SK-N-MC (cell line): ENCODE results near the gene SLC11A1.

ENCODE experiments used
- DNase-seq: peaks from one replicate; pipeline ENCODE4 v3.0.0-alpha.2; 2011; ENCODE audit warnings: low read depth, low spot score
- H3K27ac ChIP-seq: fragments of 200-600 bp; sonication (generic); 2 replicates; pipeline ENCODE4 v1.5.1; 2016; ENCODE audit warnings: mixed run types
- H3K36me3 ChIP-seq: fragments of 200-600 bp; sonication (generic); 2 replicates; pipeline ENCODE4 v1.6.1; 2017; ENCODE audit warnings: antibody characterized with exemption, low read length, mixed read lengths; ENCODE audit not compliant: insufficient read depth
- H3K4me3 ChIP-seq: fragments of 200-600 bp; sonication (generic); 2 replicates; pipeline ENCODE4 v1.5.1; 2016
- H3K9ac ChIP-seq: fragments of 200-600 bp; sonication (generic); 2 replicates; pipeline ENCODE4 v1.8.0; 2017; ENCODE audit warnings: mixed run types, mixed read lengths; ENCODE audit not compliant: insufficient read length
- H3K9me3 ChIP-seq: fragments of 200-600 bp; sonication (generic); 2 replicates; pipeline ENCODE4 v1.6.1; 2017; ENCODE audit warnings: low read depth, mild to moderate bottlenecking, antibody characterized with exemption, low read length, moderate library complexity, mixed read lengths
- EZH2 ChIP-seq: fragments of 200-600 bp; sonication (generic); IDR thresholded peaks from one replicate; pipeline ENCODE4 v1.6.1; 2017; ENCODE audit warnings: antibody characterized with exemption
- FOXP2 ChIP-seq: optimal IDR thresholded peaks from 2 replicates; pipeline ENCODE3; 2011; ENCODE audit warnings: mild to moderate bottlenecking, moderate library complexity; ENCODE audit not compliant: insufficient read depth; ENCODE audit errors: extremely low read length, control extremely low read depth
- POLR2AphosphoS5 ChIP-seq: IDR thresholded peaks from 2 replicates; pipeline ENCODE4 v1.6.1; 2012; ENCODE audit warnings: mild to moderate bottlenecking, low read depth, low read length, borderline replicate concordance

Gene SLC11A1

GRCh38 chr2:218405086-218405745 is 23.1 kb downstream of the SLC11A1 start:
- Histone ChIP-seq H3K9ac (peak overlapping the region; percentile 65), H3K36me3 (peaks cover 21% of the 10 kb centered on the region; the same call in 1 of the 2 replicates), H3K27ac (peak overlapping the region; percentile 80), H3K9me3 (no peaks in the 10 kb centered on the region), H3K4me3 (peak overlapping the region; percentile 82)
- no peak for TF ChIP-seq POLR2AphosphoS5
- TF ChIP-seq FOXP2, result no peak
- TF ChIP-seq EZH2, result no peak
- no peak for DNase-seq

GRCh38 chr2:218405746-218406208 is 23.7 kb downstream of the SLC11A1 start:
- H3K9me3 ChIP-seq, result no peaks in the 10 kb centered on the region
- H3K36me3 ChIP-seq, result peaks cover 21% of the 10 kb centered on the region; the same call in 1 of the 2 replicates
- no peak for DNase-seq
- H3K27ac ChIP-seq, result peak overlapping the region; percentile 80
- TF ChIP-seq POLR2AphosphoS5 (no peak), EZH2 (no peak), FOXP2 (no peak)
- H3K4me3 ChIP-seq, result peak overlapping the region; percentile 82
- peak overlapping the region; percentile 65 for H3K9ac ChIP-seq

DNA sequence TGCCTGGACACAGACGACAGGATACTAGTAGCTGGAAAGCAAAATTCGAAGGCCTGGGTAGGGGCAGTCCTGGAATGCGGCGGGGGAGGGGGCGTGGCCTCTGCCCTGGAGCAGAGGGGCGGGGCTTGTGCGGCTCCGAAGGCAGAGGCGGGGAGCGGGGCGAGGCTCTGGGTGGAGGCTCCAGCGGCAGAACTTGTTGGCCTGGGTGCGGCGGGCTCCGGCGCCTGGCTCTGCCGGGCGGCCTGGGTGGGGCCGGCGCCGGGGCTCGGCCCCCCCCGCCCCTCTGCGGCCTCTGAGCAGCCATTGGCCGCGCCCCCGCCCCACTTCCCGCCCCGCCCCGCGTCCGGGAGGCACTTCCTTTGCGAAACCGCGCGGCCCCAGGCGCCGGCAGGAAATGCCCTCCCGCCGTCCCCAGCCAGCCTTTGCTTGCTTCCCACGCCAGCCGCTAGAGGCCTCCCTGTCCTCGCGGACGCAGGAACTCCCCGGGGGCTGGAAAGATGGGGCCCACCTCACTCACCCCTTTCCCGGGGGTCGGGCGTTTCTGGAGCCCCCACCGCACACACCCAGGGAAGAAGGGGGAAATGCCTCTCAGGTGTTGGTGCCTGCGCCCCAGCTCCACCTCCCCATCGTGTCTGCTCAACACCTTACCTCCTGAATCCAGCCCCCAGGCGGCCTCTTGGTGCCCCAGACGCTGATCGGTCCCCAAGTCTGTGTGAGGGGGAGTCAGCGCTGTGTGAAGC is 24.3 kb downstream of the SLC11A1 start:
- H3K9me3 ChIP-seq, result no peaks in the 10 kb centered on the region
- H3K36me3 ChIP-seq, result peaks cover 19% of the 10 kb centered on the region; the same call in 1 of the 2 replicates
- H3K4me3 ChIP-seq, result peak overlapping the region; percentile 82
- DNase-seq, result no peak
- no peak for TF ChIP-seq EZH2
- TF ChIP-seq POLR2AphosphoS5, result peak; percentile 12; the same call in 1 of the 2 replicates
- peak overlapping the region; percentile 65 for H3K9ac ChIP-seq
- peak overlapping the region; percentile 89 for H3K27ac ChIP-seq

- peak overlapping the region; percentile 82 for H3K4me3 ChIP-seq
- peak overlapping the region; percentile 61 for H3K9ac ChIP-seq
- peak overlapping the region; percentile 89 for H3K27ac ChIP-seq
- no peaks in the 10 kb centered on the region for H3K9me3 ChIP-seq
- H3K36me3 ChIP-seq, result peaks cover 12% of the 10 kb centered on the region; the same call in 1 of the 2 replicates
- no peak for DNase-seq
- no peak; the same call in 1 of the 2 replicates for TF ChIP-seq POLR2AphosphoS5
- TF ChIP-seq EZH2, result no peak
These were observed 25.0 kb downstream of the SLC11A1 start for GRCh38 chr2:218406949-218407618.

- TF ChIP-seq EZH2 (no peak), POLR2AphosphoS5 (no peak), FOXP2 (no peak)
- no peak for DNase-seq
- Histone ChIP-seq H3K9ac (no peak overlapping the region), H3K27ac (no peak overlapping the region), H3K9me3 (no peaks in the 10 kb centered on the region), H3K36me3 (peaks cover 6% of the 10 kb centered on the region; the same call in 1 of the 2 replicates), H3K4me3 (no peak overlapping the region)
These were observed 25.6 kb downstream of the SLC11A1 start for GRCh38 chr2:218407717-218408116.

- DNase-seq, result no peak
- TF ChIP-seq EZH2, result no peak
- no peak for TF ChIP-seq FOXP2
- no peak for TF ChIP-seq POLR2AphosphoS5
- H3K9me3 ChIP-seq, result no peaks in the 10 kb centered on the region
- no peak overlapping the region for H3K27ac ChIP-seq
- H3K4me3 ChIP-seq, result no peak overlapping the region
- H3K9ac ChIP-seq, result no peak overlapping the region
- H3K36me3 ChIP-seq, result no peaks in the 10 kb centered on the region
These were observed 36.2 kb downstream of the SLC11A1 start for GRCh38 chr2:218418321-218418716.

- no peaks in the 10 kb centered on the region for H3K9me3 ChIP-seq
- no peak for DNase-seq
- H3K36me3 ChIP-seq, result no peaks in the 10 kb centered on the region
- no peak within 1 kb of the TSS for H3K9ac ChIP-seq
- no peak within 1 kb of the TSS for H3K4me3 ChIP-seq
- no peak within 1 kb of the TSS for H3K27ac ChIP-seq
- TF ChIP-seq EZH2, result no peak
- no peak for TF ChIP-seq POLR2AphosphoS5
- no peak for TF ChIP-seq FOXP2
These were observed 36.8 kb downstream of the SLC11A1 start, which contains the start of gene VIL1 for GRCh38 chr2:218418717-218419458. Gene VIL1 (plus strand): TSS chr2:218419123. CDS start chr2:218423779, 4,656 bp downstream.

DNA sequence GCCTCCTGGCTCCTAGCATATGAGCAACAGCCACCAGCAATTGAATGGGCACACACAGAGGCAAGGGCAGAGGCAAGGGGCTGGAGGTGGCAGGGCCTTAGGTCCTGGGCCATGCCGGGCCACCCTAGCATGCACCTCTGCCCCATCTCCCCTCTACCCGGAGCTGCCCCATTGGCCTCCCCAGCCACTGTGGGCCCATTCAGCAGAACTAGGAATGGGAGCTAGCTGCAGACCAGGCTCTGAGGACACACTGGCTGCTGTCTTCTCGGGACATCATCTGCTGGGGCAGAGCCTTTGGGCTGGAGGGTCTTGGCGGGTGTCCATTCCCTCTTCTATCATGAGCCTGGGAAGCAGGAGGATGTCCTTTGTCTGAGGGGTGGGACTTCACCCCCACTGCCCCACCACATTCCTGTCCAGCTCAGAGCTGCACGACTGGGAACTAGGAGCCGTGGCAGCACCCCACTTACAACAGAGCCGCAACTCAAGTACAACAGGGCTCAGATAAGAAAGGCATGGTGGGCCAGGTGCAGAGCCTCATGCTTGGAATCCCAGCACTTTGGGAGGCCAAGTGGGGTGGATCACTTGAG is 37.6 kb downstream of the SLC11A1 start:
- Histone ChIP-seq H3K36me3 (no peaks in the 10 kb centered on the region), H3K27ac (no peak overlapping the region), H3K9me3 (no peaks in the 10 kb centered on the region), H3K4me3 (no peak overlapping the region), H3K9ac (no peak overlapping the region)
- no peak for DNase-seq
- TF ChIP-seq FOXP2, result no peak
